ENCODE results near the gene EPB41L4B. TPM values are rescaled to one million over a fixed set of nuclear protein-coding genes. Genes with fewer than 3 reads are reported as not detected.

The EPB41L4B gene
- total and polyA plus RNA-seq, 2 of the 13 experiments (the other 11 are each of a cell fraction or from before 2014, with no cell fraction given) = 17.6 to 22.1 TPM

- no TSS peak for BruUV-seq (replicated peaks)
- no peaks in the 10 kb centered on the region for H3K36me3 ChIP-seq (replicated peaks in 1 of 2; ENCODE audit: control insufficient read depth in 1 of 2, insufficient read depth in 2 of 2, low read length in 2 of 2)
- ATAC-seq (no peak), DNase-seq (ENCODE audit: low spot score) (no peak), FAIRE-seq (no peak)
- H3K27me3 ChIP-seq (ENCODE audit: control insufficient read depth in 1 of 2, insufficient read depth in 2 of 2, low read length in 2 of 2) = no peaks in the 10 kb centered on the region
- H3K4me1 ChIP-seq (ENCODE audit: insufficient read depth, low read length) = peaks cover 31% of the 10 kb centered on the region
- intact Hi-C loops (cut with micrococcal nuclease; ENCODE audit: unreplicated experiment) = no loop called here
- no peak overlapping the region for H3K4me3 ChIP-seq (replicated peaks in 1 of 3; ENCODE audit: insufficient read depth in 1 of 3, low read depth in 2 of 3, low read length in 3 of 3)
- H3K4me2 ChIP-seq (ENCODE audit: low read depth, low read length) = no peak overlapping the region
- H3K79me2 ChIP-seq (ENCODE audit: insufficient read depth, low read length) = peaks cover 51% of the 10 kb centered on the region
- H2AFZ ChIP-seq (ENCODE audit: low read length) = no peak overlapping the region
- in situ Hi-C loops (cut with HindIII; ENCODE audit: extremely low pct_ligation_motif_present, low pct_unique_long_range_greater_than_20kb) = no loop called here
- ChIA-PET POLR2A (no interaction called here), CTCF (ENCODE audit: low intra/inter-chr PET ratio, low total read pairs) (no interaction called here)
- no peak overlapping the region for H3K9ac ChIP-seq (ENCODE audit: insufficient read depth, low read depth, low read length)
- no peaks in the 10 kb centered on the region for H3K9me3 ChIP-seq (ENCODE audit: low read length)
- H4K20me1 ChIP-seq (ENCODE audit: insufficient read depth, low read length) = no peaks in the 10 kb centered on the region
- no peak for TF ChIP-seq ZBTB34 (CRISPR knock-in tag; IDR thresholded peaks at IDR 0.05)
- no peak for TF ChIP-seq CHD4 (IDR thresholded peaks at IDR 0.05; ENCODE audit: borderline replicate concordance, low read length)
- TF ChIP-seq, protein P1, sequence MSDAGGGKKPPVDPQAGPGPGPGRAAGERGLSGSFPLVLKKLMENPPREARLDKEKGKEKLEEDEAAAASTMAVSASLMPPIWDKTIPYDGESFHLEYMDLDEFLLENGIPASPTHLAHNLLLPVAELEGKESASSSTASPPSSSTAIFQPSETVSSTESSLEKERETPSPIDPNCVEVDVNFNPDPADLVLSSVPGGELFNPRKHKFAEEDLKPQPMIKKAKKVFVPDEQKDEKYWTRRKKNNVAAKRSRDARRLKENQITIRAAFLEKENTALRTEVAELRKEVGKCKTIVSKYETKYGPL (CRISPR knock-in tag; IDR thresholded peaks at IDR 0.05) = no peak
- no peak for TF ChIP-seq RFXANK (CRISPR knock-in tag; IDR thresholded peaks at IDR 0.05)
- no peak for TF ChIP-seq IRF2 (CRISPR knock-in tag; IDR thresholded peaks at IDR 0.05)
- TF ChIP-seq ZFAT (CRISPR knock-in tag; conservative IDR thresholded peaks at IDR 0.05) = no peak
- TF ChIP-seq ZNF234 (CRISPR knock-in tag; conservative IDR thresholded peaks at IDR 0.05) = no peak
- TF ChIP-seq ZNF10 (CRISPR knock-in tag; IDR thresholded peaks at IDR 0.05; ENCODE audit: borderline replicate concordance, low read depth) = no peak
- no peak for TF ChIP-seq MZF1 (CRISPR knock-in tag; IDR thresholded peaks at IDR 0.05; ENCODE audit: borderline replicate concordance)
- TF ChIP-seq PCBP1 (IDR thresholded peaks at IDR 0.05; ENCODE audit: borderline replicate concordance, low read depth, low read length) = no peak
- TF ChIP-seq ZNF343 (CRISPR knock-in tag; IDR thresholded peaks at IDR 0.05) = no peak
- 98% methylated on average over 2 of the region's 2 CpGs for WGBS (ENCODE audit: low lambda C conversion rate)
- no peak overlapping the region for H3K27ac ChIP-seq (ENCODE audit: extremely low read length, insufficient read depth, low read length)
Observed at GRCh38 chr9:109301012-109301411, 19.8 kb downstream of the EPB41L4B start.

All from HepG2 (cell line).